GM19193 (cell line): ENCODE results near the gene LDLRAD4.

Source experiments
- POLR2A ChIP-seq: IDR thresholded peaks from 4 replicates; pipeline ENCODE4 v1.6.1; 2011; ENCODE audit not compliant: insufficient read depth, insufficient read length; ENCODE audit errors: extremely low read depth

Gene LDLRAD4

DNA sequence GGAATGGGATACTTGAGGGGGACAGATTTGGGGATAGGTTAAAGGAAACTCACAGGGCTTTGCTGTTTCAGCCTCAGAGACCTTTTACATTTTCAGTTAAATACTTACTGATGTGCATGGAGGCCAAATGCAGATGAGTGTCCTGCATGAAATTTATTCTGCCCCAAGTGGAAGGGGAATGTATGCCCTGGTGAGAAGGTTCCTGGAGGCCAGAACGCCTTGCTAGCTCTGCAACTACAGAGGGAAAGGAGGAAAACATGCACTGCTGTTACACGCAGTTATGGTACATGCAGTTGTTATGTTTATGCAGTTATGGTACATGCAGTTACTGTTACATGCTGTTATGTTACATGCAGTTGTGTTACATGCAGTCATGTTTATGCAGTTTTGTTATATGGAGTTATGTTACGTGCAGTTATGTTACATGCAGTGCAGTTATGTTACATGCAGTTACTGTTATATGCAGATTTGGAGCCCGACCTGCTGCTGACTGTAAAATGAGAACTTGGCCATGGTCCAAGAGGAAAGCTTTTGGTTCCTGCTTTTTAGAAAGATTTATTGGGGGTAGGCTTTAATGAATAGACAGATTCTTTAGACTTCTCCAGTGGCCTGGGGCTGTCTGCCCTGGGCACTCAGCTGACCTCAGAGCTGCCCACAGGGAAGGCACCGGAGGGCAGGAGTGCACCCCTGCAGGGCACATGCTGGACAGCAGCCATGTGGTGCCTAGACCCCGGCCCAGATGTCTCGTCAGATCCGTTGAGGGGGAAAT is 84.1 kb downstream of the LDLRAD4 start:
- no peak for TF ChIP-seq POLR2A

DNA sequence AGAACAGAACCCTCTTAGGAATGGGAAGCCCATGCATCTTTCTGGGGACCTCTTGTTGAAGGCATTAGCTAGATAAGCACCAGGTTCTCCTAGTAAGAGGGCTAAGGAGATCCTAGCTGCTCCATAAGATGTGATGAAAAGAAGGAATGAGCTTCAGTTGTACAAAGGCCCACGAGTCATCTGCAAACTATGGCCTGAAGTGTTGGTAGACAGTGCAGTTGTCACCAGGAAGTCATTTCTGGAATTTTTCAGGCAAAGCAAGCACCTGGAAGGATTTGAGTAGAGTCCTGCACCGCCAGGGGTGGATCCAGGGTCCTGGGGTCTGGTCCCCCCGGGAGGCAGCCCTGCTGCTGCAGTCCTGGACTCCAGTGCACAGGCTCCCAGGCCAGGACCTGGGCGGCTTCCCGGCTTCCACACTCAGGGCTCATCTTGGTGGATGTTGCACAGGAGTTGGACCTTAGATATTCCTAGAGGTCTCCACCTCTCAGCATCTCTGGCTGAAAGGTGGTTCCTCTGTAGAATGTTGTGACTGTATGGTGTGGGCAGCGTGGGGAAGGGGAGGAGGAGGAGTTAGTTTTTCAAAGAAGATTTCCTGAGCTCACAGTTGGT is 85.3 kb downstream of the LDLRAD4 start:
- no peak for TF ChIP-seq POLR2A

DNA sequence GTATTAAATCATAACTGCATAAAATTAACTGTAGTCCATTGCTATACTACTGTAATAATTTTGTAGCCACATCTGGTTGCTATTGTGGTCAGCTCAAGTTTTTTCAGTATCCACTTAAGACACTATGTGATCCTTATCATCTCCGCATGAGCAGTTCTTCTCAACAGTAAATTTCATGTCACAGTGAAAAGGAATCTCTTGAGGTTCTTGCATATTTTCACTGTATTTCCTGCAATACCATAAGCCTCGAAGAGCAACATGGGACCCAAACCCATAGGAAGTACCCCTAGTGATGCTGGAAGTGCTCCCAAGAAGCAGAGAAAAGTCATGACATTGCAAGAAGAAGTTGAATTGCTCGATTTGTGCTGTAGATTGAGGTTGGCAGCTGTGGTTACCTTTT is 86.7 kb downstream of the LDLRAD4 start:
- no peak for TF ChIP-seq POLR2A

DNA sequence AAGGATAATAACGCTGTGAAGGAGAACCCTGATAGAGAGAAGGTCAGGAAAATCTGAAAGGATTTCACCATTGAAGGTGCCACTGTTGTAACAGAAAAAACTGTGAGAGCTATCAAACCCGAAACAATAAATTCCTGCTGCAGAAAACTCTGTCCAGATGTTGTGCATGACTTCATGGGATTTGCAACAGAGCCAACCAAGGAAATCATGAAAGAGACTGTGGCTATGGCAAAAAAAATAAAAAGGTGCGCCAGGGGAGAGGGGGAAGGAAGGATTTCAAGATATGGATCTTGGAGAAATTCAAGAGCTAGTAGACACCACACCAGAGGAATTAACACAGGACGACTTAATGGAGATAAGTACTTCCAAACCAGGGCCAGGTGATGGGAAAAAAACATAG is 88.0 kb downstream of the LDLRAD4 start:
- no peak for TF ChIP-seq POLR2A

DNA sequence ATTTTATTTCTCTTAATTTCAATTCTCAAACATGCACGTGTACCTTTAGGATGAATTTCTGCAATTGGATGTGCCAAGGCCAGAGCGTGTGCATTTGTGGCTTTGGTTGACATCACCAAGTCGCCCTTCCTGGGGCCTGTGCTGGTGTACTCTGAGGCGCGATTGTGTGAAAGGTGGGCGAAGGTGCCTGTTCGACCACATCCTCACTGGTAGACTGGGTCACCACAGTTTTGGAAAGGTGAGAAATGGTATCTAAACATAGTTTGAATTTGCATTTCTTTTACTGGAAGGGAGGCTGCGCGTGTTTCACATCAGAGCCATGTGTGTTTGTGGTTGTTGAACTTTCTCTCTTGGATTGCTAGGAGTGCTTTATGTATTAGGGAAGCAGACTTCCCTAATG is 89.8 kb downstream of the LDLRAD4 start:
- no peak for TF ChIP-seq POLR2A

DNA sequence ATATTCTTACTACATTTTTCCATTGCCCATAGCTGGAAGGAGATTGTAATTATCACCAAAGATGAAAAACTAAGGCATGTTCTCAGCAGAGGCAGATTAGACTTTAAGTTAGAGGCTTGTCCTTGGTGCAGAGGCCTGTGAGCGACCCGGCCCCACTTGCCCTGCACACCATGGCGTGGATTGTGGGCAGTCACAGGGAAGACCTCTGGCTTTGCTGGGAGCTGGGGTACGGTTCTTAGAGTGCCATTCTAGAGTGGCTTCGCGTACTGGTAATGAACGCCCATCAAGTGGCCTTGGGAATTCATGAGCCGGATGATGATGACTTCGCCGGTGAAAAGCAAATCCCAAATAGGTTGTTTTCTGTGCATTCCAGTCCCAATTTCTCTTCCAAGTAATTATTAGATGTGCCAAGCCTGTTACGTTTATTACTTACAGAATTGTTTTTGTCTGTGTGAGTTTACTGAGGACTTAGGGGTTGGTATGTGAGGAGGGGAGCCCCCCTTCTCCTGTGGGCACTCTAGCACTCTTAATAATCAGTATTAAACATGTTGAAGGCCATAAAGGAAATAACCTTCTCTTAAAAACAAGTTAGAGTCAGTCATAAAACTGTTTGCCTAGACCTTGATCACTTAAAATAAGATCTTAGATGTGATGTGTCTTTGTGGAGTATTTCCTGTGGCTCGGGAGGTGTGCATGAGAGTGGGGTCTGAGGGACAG is 90.6 kb downstream of the LDLRAD4 start:
- no peak for TF ChIP-seq POLR2A

DNA sequence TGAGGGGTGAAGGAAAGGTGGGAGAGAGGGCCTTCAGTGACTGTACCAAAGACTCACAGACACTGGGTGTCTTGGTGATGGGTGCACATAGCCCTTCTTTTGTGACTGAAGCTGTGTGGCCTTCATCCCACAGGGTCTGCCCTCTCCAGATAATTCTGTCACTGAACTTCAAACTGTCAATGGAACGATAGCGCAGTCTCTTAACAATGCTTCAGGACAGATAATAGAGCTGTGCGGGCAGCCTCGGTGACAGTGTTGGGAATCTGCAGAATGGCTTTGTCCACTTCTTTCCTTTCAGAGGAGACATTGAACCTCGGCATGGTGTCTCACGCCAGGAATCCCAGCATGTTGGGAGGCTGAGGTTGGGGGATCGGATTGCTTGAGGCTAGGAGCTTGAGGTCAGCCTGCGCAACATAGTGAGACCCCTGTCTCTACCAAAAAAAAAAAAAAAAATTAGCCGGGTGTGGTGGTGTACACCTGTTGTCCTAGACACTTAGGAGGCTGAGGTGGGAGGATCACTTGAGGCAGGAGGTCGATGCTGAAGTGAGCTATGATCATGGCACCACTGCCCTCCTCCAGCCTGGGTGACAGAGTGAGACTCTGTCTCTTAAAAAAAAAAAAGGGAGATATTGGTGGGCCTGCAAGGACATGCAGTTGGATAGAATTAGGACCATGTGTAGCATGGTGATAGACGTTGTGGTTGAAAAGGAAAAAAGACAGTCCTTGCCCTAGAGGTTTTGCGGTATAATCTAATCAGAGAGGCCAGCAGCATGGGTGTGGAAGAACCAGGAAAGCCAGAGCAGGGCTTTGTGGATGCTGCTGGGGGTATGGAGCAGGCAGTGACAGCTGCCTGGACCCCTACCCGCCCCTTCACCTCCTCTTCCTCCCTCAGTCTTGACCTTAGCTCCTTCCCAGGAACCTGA is 91.4 kb downstream of the LDLRAD4 start:
- no peak for TF ChIP-seq POLR2A

DNA sequence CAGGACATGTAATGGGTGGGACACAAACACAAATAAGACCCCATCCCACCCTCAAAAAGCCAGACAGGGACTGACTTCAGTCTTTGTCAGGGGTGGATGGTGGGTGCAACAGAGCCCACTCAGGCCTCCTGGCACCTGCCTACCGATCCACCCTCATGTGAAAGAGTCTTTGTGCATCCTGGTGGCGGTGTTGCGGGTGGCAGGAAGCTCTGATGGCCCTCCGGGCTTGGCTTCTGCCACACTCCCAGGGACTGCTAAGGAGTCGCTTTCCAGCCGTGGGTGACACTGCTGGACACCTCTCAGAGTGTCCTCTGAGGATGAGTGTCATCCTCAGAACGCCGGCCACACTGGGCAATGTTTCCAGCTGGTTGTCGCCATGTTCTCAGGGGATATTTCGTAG is 92.6 kb downstream of the LDLRAD4 start:
- TF ChIP-seq POLR2A: no peak

DNA sequence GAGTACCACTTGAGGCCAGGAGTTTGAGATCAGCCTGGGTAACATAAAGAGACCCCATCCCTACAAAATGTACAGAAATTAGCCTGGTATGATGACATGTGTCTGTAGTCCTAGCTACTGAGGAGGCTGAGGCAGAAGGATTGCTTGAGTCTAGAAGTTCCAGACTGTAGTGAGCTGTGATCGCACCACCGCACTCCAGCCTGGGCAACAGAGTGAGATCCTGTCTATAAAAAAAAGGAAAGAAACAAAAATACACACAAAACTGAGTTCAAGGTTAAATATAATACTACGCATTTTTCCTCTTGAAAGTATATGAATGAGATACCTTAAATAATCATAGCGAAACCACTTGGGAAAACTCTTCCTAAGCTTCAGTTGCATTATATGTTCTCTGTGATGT is 94.0 kb downstream of the LDLRAD4 start:
- TF ChIP-seq POLR2A: no peak

DNA sequence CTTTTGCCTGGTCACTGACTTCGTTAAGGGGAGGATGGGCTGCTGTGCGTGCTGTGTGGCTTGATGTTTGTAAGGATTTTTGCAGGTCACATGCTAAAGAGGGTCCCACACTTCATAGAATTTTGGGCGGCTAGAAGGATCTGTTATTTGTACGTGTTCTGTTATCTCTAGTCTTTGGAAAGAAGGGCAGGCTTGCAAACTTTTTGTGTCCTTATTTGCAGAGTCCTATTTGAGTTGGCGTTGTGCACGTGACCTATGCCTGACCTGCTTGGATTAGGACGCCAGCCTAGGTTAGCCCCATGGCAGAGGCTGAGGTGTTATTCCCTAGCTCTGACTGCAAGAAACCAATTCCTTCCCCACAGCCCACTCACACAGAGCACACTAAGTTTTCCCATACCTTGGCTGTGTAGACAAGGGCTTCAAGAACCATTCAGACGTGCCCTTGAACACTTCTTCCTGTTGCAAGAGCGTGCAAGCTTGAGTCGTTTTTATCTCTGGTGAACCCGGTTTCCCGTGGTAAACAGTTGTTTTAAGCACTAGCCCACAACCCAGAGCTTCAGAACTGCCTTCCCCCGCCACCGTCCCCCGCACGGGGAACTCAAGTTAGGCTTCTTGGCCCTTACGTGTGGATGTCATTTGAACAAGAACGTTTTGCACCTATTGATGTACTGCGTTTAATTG is 94.6 kb downstream of the LDLRAD4 start:
- TF ChIP-seq POLR2A: no peak

DNA sequence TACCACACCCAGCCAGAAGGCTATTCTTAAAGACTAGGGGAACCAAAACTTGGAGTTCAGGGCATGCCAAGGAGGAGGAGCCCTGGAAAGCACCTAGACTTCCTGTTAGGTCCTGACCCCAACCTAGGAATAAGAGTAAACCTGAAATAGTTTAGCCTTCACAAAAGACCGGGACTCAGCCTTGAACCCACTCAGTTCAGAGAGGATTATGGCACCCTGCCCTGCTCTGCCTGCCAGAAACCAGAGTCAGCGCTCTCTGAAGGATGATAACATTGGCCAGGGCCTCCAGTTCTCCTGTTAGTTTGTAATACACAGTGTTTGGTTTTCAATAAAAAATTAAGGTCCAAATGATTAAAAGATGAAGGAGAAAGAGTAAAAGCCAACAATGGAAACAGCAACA is 96.4 kb downstream of the LDLRAD4 start:
- no peak for TF ChIP-seq POLR2A

DNA sequence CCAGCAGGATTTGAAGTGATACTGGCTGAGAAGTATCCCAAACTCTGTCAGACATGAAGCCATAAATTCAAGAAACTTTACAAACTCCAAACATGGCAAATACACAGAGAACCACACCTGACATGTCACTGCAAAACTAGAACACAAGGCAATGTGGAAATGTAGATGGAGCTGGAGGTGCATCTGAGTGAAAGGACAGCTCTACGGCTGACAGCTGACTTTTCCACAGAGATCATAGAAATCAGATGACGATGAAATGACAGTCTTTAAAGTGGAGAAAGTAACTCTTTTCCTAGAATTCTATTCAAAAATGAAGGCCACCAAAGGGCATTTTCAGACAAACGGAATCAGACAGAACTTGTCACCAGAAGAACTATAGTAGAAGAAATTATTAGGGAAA is 97.5 kb downstream of the LDLRAD4 start:
- no peak for TF ChIP-seq POLR2A

DNA sequence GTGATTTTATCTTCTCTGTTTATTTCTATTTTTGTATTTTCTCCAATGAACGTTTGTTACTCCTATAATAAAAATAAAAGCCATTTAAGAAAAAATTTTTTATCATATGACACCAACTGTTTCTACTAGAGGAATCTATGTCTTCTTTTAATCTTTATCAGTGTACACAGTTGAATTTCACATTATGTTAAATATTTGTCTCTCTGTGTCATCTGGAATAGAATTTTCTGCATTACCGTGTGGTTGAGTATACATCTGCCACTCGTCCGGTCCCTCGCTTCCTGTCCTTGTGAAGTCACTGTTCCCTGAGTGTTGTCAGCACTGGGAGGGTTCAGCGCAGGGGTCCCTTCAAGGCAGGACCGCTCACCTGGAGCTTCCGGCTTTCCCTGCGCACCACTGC is 99.2 kb downstream of the LDLRAD4 start:
- no peak for TF ChIP-seq POLR2A

DNA sequence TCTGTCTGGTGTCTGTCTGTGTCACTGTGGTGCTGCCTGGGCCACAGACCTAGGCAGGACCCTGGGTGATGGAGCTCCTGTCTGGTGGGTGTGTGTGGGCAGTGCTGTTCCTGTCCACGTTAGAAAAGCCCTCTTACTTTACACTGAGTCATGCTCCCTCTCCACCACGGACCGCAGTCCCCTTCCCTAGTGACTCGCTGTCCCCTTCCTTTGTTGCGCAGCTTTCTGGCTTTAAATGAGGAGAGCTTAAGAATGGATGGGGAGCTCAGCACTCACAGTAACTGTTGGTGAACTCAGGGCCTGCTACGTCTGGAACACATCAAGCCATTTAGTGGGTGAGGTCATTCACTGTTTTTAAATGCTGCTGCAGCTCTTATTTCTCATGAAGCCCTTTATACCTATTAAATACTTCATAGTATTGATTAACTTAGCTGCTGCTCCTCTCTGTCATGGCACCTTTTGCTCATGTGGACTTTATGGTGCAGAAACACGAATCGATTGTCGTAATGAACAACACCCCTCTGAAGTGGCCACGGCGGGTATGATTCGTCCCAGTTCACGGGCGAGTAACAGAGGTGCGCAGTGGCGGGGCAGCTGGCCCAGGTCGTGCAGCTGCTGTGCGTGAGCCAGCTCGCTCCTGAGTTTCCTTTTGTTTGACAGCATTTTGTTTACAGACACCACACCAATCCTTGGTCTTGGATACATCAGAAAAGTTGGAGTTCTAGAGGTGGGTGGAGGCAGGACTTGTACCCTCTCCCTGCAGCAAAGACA is 100.4 kb downstream of the LDLRAD4 start:
- TF ChIP-seq POLR2A: no peak
